Measurements from ENCODE around the gene ZAR1. TPM values are rescaled to one million over a fixed set of nuclear protein-coding genes. Genes with fewer than 3 reads are reported as not detected.

ZAR1 gene
- total RNA-seq, 1 donor from 2014 or later, result not detected

DNA sequence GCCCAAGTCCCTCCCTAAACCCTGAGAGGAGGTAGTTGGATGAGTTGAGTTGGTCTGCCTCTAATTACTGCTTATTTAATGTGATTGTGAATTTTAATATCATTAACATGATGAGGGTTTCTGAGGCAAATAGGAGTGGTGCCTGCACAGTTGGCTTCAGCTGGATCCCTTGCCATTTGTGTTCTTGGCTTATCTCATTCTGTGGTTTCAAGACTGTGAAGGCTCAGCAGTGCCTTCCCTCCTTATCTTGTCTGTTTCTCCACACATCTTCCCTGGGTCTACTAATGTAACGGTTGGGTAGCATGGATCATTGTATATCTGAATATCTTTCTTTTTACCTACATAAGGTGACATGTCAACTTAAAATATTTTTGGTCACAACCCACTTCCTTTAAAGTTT is 8.5 kb upstream of the ZAR1 start:
- no peak overlapping the region for H3K4me3 Mint-ChIP-seq (ENCODE audit: unreplicated experiment)
- no peaks in the 10 kb centered on the region for H3K9me3 Mint-ChIP-seq (ENCODE audit: low read depth)

DNA sequence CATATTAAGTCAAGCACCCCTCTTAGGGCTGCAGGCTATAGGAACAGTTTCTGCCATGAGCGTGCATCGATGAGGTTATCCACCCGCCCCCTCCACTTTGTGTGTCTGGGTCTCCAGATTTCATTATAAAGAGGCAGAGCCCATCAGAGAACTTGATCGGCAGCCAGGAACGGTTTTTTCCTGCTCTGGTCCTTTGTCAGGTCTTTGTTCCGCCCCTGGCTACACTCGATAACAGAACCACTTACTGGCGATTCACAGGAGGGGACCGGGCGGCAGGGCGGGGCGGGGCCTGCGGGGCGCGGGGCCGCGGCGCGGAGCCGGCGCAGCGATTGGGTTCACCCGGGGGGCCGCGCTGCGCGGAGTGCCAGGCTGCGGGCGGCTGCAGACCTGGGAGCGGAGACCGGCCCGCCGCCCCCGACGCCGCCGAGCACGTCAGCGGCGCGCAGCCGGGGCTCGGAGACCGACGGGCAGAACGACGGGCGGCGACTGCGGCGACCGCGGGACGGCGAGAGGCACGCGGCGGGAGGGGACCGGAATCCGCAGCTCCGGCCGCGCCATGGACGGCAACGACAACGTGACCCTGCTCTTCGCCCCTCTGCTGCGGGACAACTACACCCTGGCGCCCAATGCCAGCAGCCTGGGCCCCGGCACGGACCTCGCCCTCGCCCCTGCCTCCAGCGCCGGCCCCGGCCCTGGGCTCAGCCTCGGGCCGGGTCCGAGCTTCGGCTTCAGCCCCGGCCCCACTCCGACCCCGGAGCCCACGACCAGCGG is 6.9 kb upstream of the ZAR1 start, which contains the start of gene SLC10A4:
SLC10A4 (plus strand) TSS at position 338 of the 771 bp plus-strand sequence; CDS start at position 557, 219 bp downstream.
- Mint-ChIP-seq H3K27me3 (ENCODE audit: low read depth) (peaks cover 49% of the 10 kb centered on the region), H3K4me3 (ENCODE audit: unreplicated experiment) (peak within 1 kb of the TSS; percentile 58), H3K36me3 (ENCODE audit: low read depth) (peaks cover 4% of the 10 kb centered on the region), H3K9me3 (ENCODE audit: low read depth) (no peaks in the 10 kb centered on the region), H3K27ac (ENCODE audit: unreplicated experiment) (no peak within 1 kb of the TSS), H3K4me1 (ENCODE audit: low read depth) (peaks cover 3% of the 10 kb centered on the region)
- TF ChIP-seq, protein P1, sequence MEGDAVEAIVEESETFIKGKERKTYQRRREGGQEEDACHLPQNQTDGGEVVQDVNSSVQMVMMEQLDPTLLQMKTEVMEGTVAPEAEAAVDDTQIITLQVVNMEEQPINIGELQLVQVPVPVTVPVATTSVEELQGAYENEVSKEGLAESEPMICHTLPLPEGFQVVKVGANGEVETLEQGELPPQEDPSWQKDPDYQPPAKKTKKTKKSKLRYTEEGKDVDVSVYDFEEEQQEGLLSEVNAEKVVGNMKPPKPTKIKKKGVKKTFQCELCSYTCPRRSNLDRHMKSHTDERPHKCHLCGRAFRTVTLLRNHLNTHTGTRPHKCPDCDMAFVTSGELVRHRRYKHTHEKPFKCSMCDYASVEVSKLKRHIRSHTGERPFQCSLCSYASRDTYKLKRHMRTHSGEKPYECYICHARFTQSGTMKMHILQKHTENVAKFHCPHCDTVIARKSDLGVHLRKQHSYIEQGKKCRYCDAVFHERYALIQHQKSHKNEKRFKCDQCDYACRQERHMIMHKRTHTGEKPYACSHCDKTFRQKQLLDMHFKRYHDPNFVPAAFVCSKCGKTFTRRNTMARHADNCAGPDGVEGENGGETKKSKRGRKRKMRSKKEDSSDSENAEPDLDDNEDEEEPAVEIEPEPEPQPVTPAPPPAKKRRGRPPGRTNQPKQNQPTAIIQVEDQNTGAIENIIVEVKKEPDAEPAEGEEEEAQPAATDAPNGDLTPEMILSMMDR (IDR thresholded peaks at IDR 0.05), result no peak
- no peak for DNase-seq (ENCODE audit: low spot score)

More for the DNA sequence above, 8.5 kb upstream of the ZAR1 start:
- peaks cover 3% of the 10 kb centered on the region for H3K4me1 Mint-ChIP-seq (ENCODE audit: low read depth)
- H3K27ac Mint-ChIP-seq (ENCODE audit: unreplicated experiment), result no peak overlapping the region
- TF ChIP-seq, protein P1 (IDR thresholded peaks at IDR 0.05), result no peak
- no peak for DNase-seq (ENCODE audit: low spot score)
- H3K36me3 Mint-ChIP-seq (ENCODE audit: low read depth), result peaks cover 4% of the 10 kb centered on the region
- H3K27me3 Mint-ChIP-seq (ENCODE audit: low read depth), result peaks cover 40% of the 10 kb centered on the region

DNA sequence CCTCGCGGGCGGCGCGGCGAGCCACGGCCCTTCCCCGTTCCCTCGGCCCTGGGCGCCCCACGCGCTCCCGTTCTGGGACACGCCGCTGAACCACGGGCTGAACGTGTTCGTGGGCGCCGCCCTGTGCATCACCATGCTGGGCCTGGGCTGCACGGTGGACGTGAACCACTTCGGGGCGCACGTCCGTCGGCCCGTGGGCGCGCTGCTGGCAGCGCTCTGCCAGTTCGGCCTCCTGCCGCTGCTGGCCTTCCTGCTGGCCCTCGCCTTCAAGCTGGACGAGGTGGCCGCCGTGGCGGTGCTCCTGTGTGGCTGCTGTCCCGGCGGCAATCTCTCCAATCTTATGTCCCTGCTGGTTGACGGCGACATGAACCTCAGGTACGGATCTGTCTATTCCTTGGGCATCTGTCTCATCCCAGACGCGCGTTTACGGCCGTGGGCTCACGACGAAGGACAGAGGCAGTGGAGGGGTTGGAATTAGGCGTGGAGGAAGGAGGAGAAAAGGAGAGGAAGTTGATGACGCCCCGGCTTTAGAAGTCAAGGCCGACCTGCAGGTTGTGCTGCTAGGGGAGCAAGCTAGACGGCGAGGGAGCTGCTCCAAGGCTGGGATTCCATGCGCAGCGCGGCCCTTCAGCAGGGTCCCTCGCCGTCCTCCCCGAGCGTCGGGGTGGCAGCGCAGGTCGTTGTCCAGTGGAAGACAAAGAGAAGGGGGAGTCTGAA is 6.1 kb upstream of the ZAR1 start:
- TF ChIP-seq, protein P1 (IDR thresholded peaks at IDR 0.05), result no peak
- peaks cover 4% of the 10 kb centered on the region for H3K36me3 Mint-ChIP-seq (ENCODE audit: low read depth)
- no peaks in the 10 kb centered on the region for H3K9me3 Mint-ChIP-seq (ENCODE audit: low read depth)
- no peak overlapping the region for H3K27ac Mint-ChIP-seq (ENCODE audit: unreplicated experiment)
- peaks cover 54% of the 10 kb centered on the region for H3K27me3 Mint-ChIP-seq (ENCODE audit: low read depth)
- H3K4me3 Mint-ChIP-seq (ENCODE audit: unreplicated experiment), result peak overlapping the region; percentile 46
- no peak for DNase-seq (ENCODE audit: low spot score)
- H3K4me1 Mint-ChIP-seq (ENCODE audit: low read depth), result peaks cover 3% of the 10 kb centered on the region

DNA sequence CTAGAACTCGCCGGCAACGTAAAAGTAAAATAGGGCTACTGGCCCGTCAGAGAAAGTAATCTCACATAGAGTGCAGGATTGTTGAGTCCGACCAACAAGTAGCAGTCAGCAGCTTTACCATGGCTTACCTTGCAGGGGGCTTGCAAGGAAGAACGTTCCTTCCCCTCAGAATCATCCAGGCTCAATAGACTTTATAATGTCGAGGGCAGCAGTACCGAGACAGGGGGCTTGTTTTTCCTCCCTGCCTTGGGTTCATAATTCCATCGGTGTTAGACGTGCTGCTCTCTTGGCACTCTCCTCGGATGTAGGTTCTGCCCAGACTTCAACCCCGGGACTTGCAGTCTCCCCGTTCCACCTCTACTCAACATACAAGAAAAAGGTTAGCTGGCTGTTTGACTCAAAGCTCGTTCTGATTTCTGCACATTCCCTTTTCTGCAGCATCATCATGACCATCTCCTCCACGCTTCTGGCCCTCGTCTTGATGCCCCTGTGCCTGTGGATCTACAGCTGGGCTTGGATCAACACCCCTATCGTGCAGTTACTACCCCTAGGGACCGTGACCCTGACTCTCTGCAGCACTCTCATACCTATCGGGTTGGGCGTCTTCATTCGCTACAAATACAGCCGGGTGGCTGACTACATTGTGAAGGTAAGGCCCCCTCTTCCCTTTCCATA is 5.4 kb upstream of the ZAR1 start:
- Mint-ChIP-seq H3K36me3 (ENCODE audit: low read depth) (peaks cover 4% of the 10 kb centered on the region), H3K4me1 (ENCODE audit: low read depth) (peaks cover 3% of the 10 kb centered on the region), H3K4me3 (ENCODE audit: unreplicated experiment) (peak overlapping the region; percentile 46), H3K9me3 (ENCODE audit: low read depth) (no peaks in the 10 kb centered on the region), H3K27ac (ENCODE audit: unreplicated experiment) (no peak overlapping the region), H3K27me3 (ENCODE audit: low read depth) (peaks cover 56% of the 10 kb centered on the region)
- TF ChIP-seq, protein P1 (IDR thresholded peaks at IDR 0.05), result no peak
- DNase-seq (ENCODE audit: low spot score), result no peak

DNA sequence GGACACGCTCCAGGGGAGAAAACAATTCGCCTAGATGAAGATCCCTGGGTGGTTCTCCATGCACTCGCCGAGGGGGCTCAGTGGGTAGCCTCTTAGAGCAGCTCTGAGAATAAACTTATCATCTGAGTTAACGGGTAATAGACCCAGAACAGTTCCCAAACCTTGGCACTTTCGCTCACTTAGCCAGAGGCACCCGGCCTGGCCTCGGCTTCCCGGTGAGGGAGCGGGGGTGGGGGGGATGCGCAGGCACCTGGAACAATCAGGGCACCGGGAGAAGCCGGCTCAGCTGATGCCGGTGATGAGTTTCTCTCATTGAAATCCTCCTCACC is 405 bp upstream of the ZAR1 start:
- Mint-ChIP-seq H3K27ac (ENCODE audit: unreplicated experiment) (no peak overlapping the region), H3K4me1 (ENCODE audit: low read depth) (no peaks in the 10 kb centered on the region), H3K36me3 (ENCODE audit: low read depth) (peaks cover 3% of the 10 kb centered on the region), H3K4me3 (ENCODE audit: unreplicated experiment) (peak overlapping the region; percentile 33), H3K27me3 (ENCODE audit: low read depth) (peaks cover 44% of the 10 kb centered on the region), H3K9me3 (ENCODE audit: low read depth) (no peaks in the 10 kb centered on the region)
- TF ChIP-seq, protein P1 (IDR thresholded peaks at IDR 0.05), result no peak
- no peak for DNase-seq (ENCODE audit: low spot score)

Data from chondrocyte (in vitro differentiated cells).